Mammary epithelial cell (primary cell): ENCODE measurements around the gene CEP83.

Experiments used
- EZH2 ChIP-seq: IDR thresholded peaks from 2 replicates; pipeline ENCODE4 v1.6.1; 2012; ENCODE audit warnings: low read length, inconsistent platforms, borderline replicate concordance
- TF ChIP-seq, protein P1 (sequence below), 2 donors: IDR thresholded peaks in 1 of 2; conservative IDR thresholded peaks in 1 of 2; 2 replicates each; pipeline ENCODE4 v1.5.1; 2011 to 2012; ENCODE audit warnings: inconsistent platforms in 2 of 2, low read length in 2 of 2, mild to moderate bottlenecking in 2 of 2, control low read depth in 1 of 2, low read depth in 1 of 2; ENCODE audit not compliant: insufficient read depth in 1 of 2; ENCODE audit errors: extremely low read depth in 1 of 2

DNA sequence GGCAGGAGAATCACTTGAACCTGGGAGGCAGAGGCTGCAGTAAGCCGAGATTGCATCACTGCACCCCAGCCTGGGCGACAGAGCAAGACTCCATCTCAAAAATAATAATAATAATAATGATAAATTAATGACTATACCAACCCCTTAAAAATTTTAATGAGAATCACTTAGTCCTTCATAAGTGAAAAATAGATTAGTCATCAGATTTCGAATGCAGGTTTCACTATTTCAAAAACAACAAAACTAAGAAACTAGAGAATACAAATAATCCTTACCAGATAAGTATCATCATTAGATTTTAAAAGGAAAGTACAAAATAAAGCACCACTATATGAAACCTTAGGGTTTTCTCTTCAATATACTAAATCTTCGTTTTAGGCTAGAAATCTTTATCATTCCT, 62.3 kb downstream of the CEP83 start:
- TF ChIP-seq, protein P1, sequence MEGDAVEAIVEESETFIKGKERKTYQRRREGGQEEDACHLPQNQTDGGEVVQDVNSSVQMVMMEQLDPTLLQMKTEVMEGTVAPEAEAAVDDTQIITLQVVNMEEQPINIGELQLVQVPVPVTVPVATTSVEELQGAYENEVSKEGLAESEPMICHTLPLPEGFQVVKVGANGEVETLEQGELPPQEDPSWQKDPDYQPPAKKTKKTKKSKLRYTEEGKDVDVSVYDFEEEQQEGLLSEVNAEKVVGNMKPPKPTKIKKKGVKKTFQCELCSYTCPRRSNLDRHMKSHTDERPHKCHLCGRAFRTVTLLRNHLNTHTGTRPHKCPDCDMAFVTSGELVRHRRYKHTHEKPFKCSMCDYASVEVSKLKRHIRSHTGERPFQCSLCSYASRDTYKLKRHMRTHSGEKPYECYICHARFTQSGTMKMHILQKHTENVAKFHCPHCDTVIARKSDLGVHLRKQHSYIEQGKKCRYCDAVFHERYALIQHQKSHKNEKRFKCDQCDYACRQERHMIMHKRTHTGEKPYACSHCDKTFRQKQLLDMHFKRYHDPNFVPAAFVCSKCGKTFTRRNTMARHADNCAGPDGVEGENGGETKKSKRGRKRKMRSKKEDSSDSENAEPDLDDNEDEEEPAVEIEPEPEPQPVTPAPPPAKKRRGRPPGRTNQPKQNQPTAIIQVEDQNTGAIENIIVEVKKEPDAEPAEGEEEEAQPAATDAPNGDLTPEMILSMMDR (conservative IDR thresholded peaks at IDR 0.05 in 1 of 2, IDR thresholded peaks at IDR 0.05 in 1 of 2; ENCODE audit: extremely low read depth in 1 of 2, insufficient read depth in 1 of 2, low read depth in 1 of 2, low read length in 2 of 2): no peak
- TF ChIP-seq EZH2: no peak
